ENCODE measurements around the gene CERT1.

The CERT1 gene

DNA sequence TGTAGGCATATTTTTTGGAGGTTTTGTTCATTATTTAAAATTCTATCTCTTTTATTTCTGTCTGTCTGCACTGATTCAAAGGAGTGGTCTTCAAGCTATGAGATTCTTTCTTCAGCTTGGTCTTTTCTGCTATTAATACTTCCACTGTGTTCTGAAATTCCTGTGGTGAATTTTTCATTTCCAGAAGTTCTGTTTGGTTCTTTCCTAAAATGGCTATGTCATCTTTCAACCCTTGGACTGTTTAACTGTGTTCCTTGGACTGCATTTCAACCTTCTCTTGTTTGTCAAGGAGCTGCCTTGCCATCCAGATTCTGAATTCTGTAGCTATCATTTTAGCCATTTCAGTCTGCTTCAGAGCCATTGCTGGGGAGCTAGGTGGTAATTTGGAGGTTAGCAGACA is 76.3 kb downstream of the CERT1 start:
- peaks cover 17% of the 10 kb centered on the region for H3K36me3 Mint-ChIP-seq
- H3K4me3 Mint-ChIP-seq = no peak overlapping the region
- H3K9me3 Mint-ChIP-seq (ENCODE audit: low read depth) = no peaks in the 10 kb centered on the region
- H3K27me3 Mint-ChIP-seq = no peaks in the 10 kb centered on the region
- peaks cover 7% of the 10 kb centered on the region for H3K4me1 Mint-ChIP-seq (ENCODE audit: low read depth)
- H3K27ac Mint-ChIP-seq = no peak overlapping the region

DNA sequence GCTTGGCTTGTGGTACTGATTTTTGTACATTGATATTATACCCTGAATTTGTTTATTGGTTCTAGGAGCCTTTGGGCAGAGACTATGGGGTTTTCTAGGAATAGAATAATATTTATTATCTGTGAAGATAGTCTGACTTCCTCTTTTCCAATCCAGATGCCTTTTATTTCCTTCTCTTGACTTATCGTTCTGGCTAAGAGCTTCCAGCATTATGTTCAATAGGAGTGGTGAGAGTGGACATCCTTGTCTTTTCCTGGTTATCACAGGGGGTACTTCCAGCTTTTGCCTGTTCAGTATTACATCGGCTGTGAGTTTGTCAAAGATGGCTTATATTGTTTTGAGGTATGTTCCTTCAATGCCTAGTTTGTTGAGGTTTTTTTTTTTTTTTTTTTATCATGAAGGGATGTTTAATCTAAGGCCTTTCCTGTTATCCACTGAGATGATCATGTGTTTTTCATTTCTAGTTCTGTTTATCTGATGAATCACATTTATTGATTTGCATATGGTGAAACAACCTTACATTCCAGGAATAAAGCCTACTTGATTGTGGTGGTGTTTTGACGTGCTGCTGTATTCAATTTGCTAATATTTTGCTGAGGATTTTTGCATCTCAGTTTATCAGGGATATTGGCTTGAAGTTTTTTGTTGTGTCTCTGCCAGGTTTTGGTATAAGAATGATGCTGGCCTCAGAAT is 77.5 kb downstream of the CERT1 start:
- no peaks in the 10 kb centered on the region for H3K9me3 Mint-ChIP-seq (ENCODE audit: low read depth)
- peaks cover 17% of the 10 kb centered on the region for H3K36me3 Mint-ChIP-seq
- H3K27ac Mint-ChIP-seq = peak overlapping the region; percentile 72
- H3K27me3 Mint-ChIP-seq = no peaks in the 10 kb centered on the region
- peaks cover 4% of the 10 kb centered on the region for H3K4me1 Mint-ChIP-seq (ENCODE audit: low read depth)
- no peak overlapping the region for H3K4me3 Mint-ChIP-seq

DNA sequence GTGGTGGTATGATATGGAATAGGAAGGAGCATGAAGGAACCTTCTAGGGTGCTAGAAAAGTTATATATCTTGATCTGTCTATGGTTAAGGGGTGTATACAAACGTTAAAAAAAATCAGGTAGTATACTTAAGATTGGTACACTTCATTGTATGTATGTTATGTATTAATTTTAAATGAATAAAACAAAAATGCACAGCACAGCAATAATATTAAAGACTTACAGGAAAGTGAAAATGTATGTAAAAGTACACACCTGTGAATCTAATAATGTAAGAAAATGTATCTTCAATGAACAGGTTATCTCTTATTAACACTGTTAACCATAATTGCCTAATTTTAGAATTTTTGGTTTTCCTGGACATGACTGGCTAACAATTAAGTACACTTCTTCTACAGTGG is 97.2 kb downstream of the CERT1 start:
- H3K4me3 Mint-ChIP-seq = no peak overlapping the region
- no peaks in the 10 kb centered on the region for H3K4me1 Mint-ChIP-seq (ENCODE audit: low read depth)
- no peaks in the 10 kb centered on the region for H3K27me3 Mint-ChIP-seq
- H3K27ac Mint-ChIP-seq = no peak overlapping the region
- no peaks in the 10 kb centered on the region for H3K9me3 Mint-ChIP-seq (ENCODE audit: low read depth)
- H3K36me3 Mint-ChIP-seq = peaks cover 10% of the 10 kb centered on the region

DNA sequence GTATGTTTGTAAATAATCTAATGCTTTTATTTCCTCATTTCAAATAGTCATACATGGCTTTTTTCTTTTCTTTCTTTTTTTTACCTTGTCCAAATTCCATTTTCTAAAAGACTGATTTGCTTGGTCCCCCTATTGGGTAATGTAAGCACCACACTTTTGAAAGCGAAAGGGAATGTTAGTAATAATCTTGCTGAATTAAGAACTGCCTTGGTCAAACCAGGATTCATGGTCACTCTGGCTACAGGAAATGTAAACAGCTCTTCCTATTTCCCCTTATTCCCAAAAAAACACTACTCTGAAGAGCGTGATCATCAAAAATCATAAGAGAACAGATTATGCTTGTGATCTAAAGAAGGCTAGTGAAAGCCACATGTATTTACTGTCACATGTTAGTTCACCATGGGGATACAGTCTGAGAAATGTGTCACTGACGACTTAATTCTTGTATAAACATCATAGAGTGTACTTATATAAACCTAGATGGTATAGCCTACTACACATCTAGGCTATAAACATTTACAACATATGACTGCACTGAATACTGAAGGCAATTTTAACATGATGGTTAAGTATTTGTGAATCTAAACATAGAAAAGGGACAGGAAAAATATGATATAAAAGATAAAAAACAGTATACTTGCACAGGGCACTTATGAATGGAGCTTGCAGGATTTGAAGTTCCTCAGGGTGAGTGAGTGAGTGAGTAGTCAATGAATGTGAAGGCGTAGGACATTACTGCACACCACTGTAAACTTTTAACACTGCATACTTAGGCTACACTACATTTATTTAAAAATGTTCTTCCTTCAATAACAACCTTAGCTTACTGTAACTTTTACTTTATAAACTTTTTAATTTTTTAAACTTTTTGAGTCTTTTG is 99.1 kb downstream of the CERT1 start:
- H3K27me3 Mint-ChIP-seq = no peaks in the 10 kb centered on the region
- H3K36me3 Mint-ChIP-seq = peaks cover 12% of the 10 kb centered on the region
- H3K27ac Mint-ChIP-seq = peak overlapping the region; percentile 18
- H3K4me3 Mint-ChIP-seq = no peak overlapping the region
- H3K4me1 Mint-ChIP-seq (ENCODE audit: low read depth) = no peaks in the 10 kb centered on the region
- H3K9me3 Mint-ChIP-seq (ENCODE audit: low read depth) = no peaks in the 10 kb centered on the region

DNA sequence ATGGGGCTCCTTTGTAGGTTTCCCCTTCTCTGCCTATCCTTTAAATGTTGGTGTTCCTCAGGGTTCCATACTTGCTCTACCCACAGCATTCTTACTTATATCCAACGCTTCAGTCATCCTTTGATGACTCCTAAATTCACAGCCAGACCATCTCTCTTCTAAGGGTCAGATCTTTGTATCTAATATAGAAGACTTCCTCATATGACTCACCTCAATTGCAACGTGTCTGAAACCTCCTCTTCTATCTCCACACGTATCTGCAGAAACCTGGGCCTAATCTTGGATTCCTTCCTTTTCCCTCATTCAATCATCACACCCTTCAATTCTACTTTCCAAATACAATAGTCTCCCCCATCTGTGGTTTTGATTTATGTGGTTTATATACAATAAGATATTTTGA is 106.1 kb downstream of the CERT1 start:
- Mint-ChIP-seq H3K27me3 (no peaks in the 10 kb centered on the region), H3K4me3 (no peak overlapping the region), H3K9me3 (ENCODE audit: low read depth) (no peaks in the 10 kb centered on the region), H3K36me3 (peaks cover 15% of the 10 kb centered on the region), H3K4me1 (ENCODE audit: low read depth) (peaks cover 4% of the 10 kb centered on the region), H3K27ac (peak overlapping the region; percentile 3)

DNA sequence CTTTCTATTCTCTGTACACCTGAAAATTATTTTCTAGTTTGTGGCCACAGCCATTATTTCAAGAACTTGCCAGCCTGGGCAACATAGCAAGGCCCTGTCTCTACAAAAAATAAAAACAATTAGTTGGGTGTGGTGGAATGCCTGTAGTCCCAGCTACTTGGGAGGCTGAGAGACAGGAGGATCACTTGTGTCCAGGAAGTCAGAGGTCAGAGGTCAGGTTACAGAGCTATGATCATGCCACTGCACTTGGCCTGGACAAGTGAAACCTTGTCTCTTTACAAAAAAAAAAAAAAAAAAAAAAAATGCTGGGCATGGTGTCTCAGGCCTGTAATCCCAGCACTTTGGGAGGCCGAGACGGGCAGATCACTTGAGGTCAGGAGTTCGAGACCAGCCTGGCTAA is 116.2 kb downstream of the CERT1 start:
- H3K4me1 Mint-ChIP-seq (ENCODE audit: low read depth) = no peaks in the 10 kb centered on the region
- no peaks in the 10 kb centered on the region for H3K9me3 Mint-ChIP-seq (ENCODE audit: low read depth)
- no peak overlapping the region for H3K4me3 Mint-ChIP-seq
- no peak overlapping the region for H3K27ac Mint-ChIP-seq
- no peaks in the 10 kb centered on the region for H3K27me3 Mint-ChIP-seq
- peaks cover 4% of the 10 kb centered on the region for H3K36me3 Mint-ChIP-seq

DNA sequence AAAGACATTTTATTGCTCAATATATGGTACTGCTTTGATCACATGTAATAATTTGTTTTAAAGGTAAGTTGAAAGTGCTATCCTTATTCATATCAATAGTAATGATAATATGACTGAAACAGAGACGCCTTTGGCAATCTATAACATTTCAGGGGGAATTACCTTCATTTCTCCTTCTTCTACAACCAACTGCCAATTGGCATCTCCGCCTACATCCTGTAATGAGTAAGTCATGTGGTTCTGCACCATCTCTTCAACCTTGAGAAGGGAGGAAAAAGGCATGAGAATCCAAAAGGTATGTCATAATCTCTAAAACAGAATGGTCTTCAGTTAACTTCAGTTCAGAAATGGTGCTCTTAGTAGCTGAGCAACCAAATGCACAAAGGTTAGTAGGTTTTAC is 122.0 kb downstream of the CERT1 start:
- Mint-ChIP-seq H3K27me3 (no peaks in the 10 kb centered on the region), H3K4me1 (ENCODE audit: low read depth) (peaks cover 4% of the 10 kb centered on the region), H3K4me3 (no peak overlapping the region), H3K27ac (peak overlapping the region; percentile 0), H3K9me3 (ENCODE audit: low read depth) (no peaks in the 10 kb centered on the region), H3K36me3 (peaks cover 12% of the 10 kb centered on the region)

DNA sequence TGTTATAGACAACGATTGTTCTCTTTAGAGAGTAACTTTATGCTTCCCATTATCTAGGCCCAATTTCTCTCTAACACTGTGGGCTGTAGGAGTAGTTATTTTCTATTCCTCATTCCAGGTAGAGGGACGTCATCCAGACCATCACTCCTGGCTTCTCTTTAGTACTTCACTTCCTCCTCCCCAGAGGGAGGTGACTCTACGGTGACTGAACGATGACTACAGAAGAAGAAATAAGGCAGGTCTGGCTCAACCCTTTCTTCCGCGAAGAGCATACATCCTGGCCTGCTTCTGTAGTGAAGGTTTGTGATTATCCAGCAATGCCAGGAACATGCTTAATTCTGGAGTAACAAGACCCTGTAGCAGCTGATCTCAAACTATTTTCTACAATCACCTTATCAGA is 123.6 kb downstream of the CERT1 start:
- H3K27ac Mint-ChIP-seq = no peak overlapping the region
- H3K4me3 Mint-ChIP-seq = no peak overlapping the region
- no peaks in the 10 kb centered on the region for H3K27me3 Mint-ChIP-seq
- peaks cover 17% of the 10 kb centered on the region for H3K36me3 Mint-ChIP-seq
- H3K9me3 Mint-ChIP-seq (ENCODE audit: low read depth) = no peaks in the 10 kb centered on the region
- H3K4me1 Mint-ChIP-seq (ENCODE audit: low read depth) = peaks cover 4% of the 10 kb centered on the region

DNA sequence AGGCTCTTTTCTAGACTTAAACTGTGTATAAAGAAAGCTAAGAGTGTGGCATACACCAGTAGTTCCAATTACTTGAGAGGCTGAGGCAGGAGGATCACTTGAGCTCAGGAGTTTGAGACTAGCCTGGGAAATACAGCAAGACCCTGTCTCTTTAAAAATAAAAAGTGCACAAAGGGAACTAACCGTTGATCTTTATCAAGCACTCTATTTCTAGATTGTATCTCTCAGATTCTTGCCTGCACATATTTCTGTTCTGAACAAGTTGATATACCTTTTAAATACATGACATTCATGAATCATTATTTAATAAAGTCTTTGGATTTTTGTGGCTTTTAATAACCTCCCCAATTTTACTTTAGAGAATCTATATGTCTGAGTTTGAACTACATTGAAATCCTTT is 127.2 kb downstream of the CERT1 start:
- H3K4me3 Mint-ChIP-seq = no peak overlapping the region
- no peak overlapping the region for H3K27ac Mint-ChIP-seq
- no peaks in the 10 kb centered on the region for H3K9me3 Mint-ChIP-seq (ENCODE audit: low read depth)
- no peaks in the 10 kb centered on the region for H3K4me1 Mint-ChIP-seq (ENCODE audit: low read depth)
- peaks cover 19% of the 10 kb centered on the region for H3K36me3 Mint-ChIP-seq
- H3K27me3 Mint-ChIP-seq = no peaks in the 10 kb centered on the region

DNA sequence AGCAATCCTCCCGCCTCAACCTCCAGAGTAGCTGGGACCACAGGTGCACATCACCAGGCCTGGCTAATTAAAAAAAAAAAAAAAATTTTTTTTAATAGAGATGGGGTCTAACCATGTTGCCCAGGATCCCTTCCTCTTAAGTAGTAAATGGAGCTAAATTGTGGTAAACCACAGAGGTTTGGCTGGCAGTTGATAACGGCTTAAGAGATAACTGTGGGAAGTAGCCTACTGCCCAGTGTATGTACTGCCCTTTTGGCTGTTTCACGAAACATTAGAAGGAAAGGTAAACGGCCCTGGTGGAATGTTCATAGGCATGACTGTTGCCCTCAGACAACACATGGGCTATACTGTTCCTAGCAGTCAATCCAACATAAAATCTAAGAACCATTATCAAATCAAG is 130.0 kb downstream of the CERT1 start:
- peaks cover 13% of the 10 kb centered on the region for H3K36me3 Mint-ChIP-seq
- H3K9me3 Mint-ChIP-seq (ENCODE audit: low read depth) = no peaks in the 10 kb centered on the region
- H3K27me3 Mint-ChIP-seq = no peaks in the 10 kb centered on the region
- H3K4me3 Mint-ChIP-seq = no peak overlapping the region
- H3K27ac Mint-ChIP-seq = no peak overlapping the region
- H3K4me1 Mint-ChIP-seq (ENCODE audit: low read depth) = no peaks in the 10 kb centered on the region

DNA sequence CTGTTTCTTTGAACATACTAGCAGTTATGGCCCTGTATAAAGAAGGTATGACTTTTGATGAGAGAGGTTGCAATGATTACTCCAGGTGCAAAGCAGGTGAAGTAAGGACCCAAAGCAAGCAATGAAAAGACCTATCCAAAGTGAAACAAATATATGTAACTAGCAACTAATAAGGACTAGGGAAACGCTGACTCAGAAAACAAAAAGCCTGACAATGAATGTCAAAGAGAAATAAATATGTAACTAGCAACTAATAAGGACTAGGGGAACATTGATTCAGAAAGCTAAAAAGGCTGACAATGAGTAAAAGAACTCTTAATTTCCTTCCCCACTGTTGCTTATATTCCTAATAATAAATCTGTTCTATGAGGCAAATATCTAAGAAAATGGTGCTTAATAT is 131.3 kb downstream of the CERT1 start:
- H3K4me1 Mint-ChIP-seq (ENCODE audit: low read depth) = no peaks in the 10 kb centered on the region
- H3K4me3 Mint-ChIP-seq = no peak overlapping the region

DNA sequence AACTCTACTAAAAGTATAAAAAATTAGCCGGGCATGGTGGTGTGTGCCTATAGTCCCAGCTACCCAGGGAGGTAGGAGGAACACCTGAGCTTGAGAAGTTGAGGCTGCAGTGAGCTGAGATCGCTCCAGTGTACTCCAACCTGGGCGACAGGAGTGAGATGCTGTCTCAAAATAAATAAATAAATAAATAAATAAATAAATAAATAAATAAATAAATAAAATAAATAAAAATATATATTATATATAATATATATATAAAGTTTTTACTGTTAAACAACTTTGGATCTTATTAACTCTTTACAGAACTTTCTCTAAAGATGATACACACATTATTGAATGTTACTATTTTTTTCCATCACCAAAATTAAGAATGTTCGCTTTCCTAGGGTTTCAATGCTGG is 136.0 kb downstream of the CERT1 start:
- Mint-ChIP-seq H3K36me3 (peaks cover 16% of the 10 kb centered on the region), H3K27ac (no peak overlapping the region)

More for the DNA sequence above, 131.3 kb downstream of the CERT1 start:
- no peak overlapping the region for H3K27ac Mint-ChIP-seq
- no peaks in the 10 kb centered on the region for H3K27me3 Mint-ChIP-seq
- no peaks in the 10 kb centered on the region for H3K9me3 Mint-ChIP-seq (ENCODE audit: low read depth)
- H3K36me3 Mint-ChIP-seq = peaks cover 17% of the 10 kb centered on the region

DNA sequence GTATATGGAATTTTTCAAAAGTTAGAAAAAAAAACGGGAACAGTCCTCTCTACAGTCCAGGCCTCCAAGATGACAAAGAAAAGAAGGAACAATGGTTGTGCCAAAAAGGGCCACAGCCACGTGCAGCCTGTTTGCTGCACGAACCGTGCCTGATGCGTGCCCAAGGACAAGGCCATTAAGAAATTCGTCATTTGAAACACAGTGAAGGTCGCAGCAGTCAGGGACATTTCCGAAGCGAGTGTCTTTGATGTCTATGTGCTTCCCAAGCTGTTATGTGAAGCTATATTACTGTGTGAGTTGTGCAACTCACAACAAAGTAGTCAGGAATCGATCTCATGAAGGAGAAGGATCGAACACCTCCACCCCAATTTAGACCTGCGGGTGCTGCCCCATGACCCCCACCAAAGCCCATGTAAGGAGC is 137.0 kb downstream of the CERT1 start:
- Mint-ChIP-seq H3K36me3 (peaks cover 17% of the 10 kb centered on the region), H3K27ac (no peak overlapping the region), H3K9me3 (ENCODE audit: low read depth) (no peaks in the 10 kb centered on the region), H3K4me1 (ENCODE audit: low read depth) (no peaks in the 10 kb centered on the region), H3K4me3 (no peak overlapping the region), H3K27me3 (no peaks in the 10 kb centered on the region)

More for the DNA sequence above, 136.0 kb downstream of the CERT1 start:
- Mint-ChIP-seq H3K9me3 (ENCODE audit: low read depth) (no peaks in the 10 kb centered on the region), H3K4me3 (no peak overlapping the region), H3K4me1 (ENCODE audit: low read depth) (no peaks in the 10 kb centered on the region), H3K27me3 (no peaks in the 10 kb centered on the region)

DNA sequence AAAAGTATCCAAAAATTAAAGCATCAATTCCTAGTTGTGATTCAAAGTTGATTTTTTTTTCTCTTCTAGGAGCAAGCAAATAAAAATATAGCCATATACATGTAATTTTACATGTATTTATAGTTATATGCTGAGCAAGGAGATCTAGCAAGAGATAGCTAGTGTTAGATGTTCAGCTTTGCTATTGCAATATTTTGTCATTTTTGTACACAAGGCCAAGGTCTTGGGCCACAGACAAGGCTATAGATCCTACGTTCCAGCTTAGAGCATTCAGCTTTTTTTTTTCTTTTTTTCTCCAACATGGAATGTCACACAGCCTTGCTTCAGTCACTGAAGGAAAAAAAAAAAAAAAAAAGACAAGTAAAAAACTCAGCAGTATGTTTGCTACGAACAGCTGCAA is 137.6 kb downstream of the CERT1 start:
- Mint-ChIP-seq H3K4me1 (ENCODE audit: low read depth) (no peaks in the 10 kb centered on the region), H3K27ac (no peak overlapping the region), H3K4me3 (no peak overlapping the region), H3K9me3 (ENCODE audit: low read depth) (no peaks in the 10 kb centered on the region), H3K27me3 (no peaks in the 10 kb centered on the region), H3K36me3 (peaks cover 17% of the 10 kb centered on the region)

DNA sequence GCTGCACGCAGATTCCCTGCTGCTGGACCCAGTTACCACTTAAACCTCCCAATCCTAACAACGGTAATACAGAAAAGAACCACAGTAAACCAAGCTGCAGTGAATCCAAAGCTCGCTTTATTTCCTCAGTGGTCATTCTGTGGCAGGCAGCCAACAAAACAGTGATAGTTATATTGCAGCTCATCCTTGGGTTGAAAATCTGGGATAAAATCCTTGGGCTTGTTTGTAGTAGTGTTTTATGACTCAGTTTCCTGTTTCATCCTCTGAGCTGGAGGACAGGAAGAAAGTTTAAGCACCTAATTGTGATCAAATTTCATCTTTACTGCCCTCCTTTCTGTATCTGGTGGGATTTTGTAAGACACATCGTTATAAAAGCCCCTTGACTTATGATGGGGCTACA is 143.0 kb downstream of the CERT1 start:
- no peak overlapping the region for H3K4me3 Mint-ChIP-seq
- peaks cover 4% of the 10 kb centered on the region for H3K4me1 Mint-ChIP-seq (ENCODE audit: low read depth)
- H3K27me3 Mint-ChIP-seq = no peaks in the 10 kb centered on the region
- H3K9me3 Mint-ChIP-seq (ENCODE audit: low read depth) = no peaks in the 10 kb centered on the region
- peaks cover 12% of the 10 kb centered on the region for H3K36me3 Mint-ChIP-seq
- peak overlapping the region; percentile 34 for H3K27ac Mint-ChIP-seq
